ENCODE measurements around the gene CA4.

DNA sequence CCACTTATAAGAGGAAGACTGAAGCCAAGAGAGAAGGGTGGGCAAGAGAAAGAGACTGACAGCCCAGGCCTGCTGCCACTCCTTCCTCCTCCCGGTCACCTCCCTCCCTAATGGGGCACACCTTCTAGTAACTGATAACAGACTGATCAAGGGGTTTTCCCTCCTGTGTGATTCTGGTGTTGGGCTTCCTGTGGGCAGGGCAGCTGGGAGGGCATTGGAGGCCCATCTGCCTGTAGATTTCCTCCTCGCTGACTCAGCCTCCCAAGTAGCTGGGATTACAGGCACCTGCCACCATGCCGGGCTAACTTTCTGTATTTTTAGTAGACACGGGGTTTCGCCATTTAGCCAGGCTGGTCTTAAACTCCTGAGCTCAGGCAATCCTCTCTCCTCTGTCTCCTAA is 16.2 kb downstream of the CA4 start:
- TF ChIP-seq, protein P1, sequence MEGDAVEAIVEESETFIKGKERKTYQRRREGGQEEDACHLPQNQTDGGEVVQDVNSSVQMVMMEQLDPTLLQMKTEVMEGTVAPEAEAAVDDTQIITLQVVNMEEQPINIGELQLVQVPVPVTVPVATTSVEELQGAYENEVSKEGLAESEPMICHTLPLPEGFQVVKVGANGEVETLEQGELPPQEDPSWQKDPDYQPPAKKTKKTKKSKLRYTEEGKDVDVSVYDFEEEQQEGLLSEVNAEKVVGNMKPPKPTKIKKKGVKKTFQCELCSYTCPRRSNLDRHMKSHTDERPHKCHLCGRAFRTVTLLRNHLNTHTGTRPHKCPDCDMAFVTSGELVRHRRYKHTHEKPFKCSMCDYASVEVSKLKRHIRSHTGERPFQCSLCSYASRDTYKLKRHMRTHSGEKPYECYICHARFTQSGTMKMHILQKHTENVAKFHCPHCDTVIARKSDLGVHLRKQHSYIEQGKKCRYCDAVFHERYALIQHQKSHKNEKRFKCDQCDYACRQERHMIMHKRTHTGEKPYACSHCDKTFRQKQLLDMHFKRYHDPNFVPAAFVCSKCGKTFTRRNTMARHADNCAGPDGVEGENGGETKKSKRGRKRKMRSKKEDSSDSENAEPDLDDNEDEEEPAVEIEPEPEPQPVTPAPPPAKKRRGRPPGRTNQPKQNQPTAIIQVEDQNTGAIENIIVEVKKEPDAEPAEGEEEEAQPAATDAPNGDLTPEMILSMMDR (IDR thresholded peaks at IDR 0.05; ENCODE audit: low read depth, low read length, missing input control): no peak
- no peak for TF ChIP-seq YY1 (IDR thresholded peaks at IDR 0.05)
- no peak for TF ChIP-seq RAD21 (IDR thresholded peaks at IDR 0.05)
- TF ChIP-seq TAF1 (conservative IDR thresholded peaks at IDR 0.05): no peak
- TF ChIP-seq JUND (IDR thresholded peaks at IDR 0.05): no peak
- TF ChIP-seq, protein P2, sequence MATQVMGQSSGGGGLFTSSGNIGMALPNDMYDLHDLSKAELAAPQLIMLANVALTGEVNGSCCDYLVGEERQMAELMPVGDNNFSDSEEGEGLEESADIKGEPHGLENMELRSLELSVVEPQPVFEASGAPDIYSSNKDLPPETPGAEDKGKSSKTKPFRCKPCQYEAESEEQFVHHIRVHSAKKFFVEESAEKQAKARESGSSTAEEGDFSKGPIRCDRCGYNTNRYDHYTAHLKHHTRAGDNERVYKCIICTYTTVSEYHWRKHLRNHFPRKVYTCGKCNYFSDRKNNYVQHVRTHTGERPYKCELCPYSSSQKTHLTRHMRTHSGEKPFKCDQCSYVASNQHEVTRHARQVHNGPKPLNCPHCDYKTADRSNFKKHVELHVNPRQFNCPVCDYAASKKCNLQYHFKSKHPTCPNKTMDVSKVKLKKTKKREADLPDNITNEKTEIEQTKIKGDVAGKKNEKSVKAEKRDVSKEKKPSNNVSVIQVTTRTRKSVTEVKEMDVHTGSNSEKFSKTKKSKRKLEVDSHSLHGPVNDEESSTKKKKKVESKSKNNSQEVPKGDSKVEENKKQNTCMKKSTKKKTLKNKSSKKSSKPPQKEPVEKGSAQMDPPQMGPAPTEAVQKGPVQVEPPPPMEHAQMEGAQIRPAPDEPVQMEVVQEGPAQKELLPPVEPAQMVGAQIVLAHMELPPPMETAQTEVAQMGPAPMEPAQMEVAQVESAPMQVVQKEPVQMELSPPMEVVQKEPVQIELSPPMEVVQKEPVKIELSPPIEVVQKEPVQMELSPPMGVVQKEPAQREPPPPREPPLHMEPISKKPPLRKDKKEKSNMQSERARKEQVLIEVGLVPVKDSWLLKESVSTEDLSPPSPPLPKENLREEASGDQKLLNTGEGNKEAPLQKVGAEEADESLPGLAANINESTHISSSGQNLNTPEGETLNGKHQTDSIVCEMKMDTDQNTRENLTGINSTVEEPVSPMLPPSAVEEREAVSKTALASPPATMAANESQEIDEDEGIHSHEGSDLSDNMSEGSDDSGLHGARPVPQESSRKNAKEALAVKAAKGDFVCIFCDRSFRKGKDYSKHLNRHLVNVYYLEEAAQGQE (IDR thresholded peaks at IDR 0.05): no peak
- TF ChIP-seq, protein P3, sequence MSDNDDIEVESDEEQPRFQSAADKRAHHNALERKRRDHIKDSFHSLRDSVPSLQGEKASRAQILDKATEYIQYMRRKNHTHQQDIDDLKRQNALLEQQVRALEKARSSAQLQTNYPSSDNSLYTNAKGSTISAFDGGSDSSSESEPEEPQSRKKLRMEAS (IDR thresholded peaks at IDR 0.05): no peak
- no peak for TF ChIP-seq SP1 (IDR thresholded peaks at IDR 0.05)
- TF ChIP-seq FOXA1 (IDR thresholded peaks at IDR 0.05): no peak
- TF ChIP-seq, protein P4, sequence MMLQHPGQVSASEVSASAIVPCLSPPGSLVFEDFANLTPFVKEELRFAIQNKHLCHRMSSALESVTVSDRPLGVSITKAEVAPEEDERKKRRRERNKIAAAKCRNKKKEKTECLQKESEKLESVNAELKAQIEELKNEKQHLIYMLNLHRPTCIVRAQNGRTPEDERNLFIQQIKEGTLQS (IDR thresholded peaks at IDR 0.05): no peak

Measured in liver (tissue), 3 donors.